Measurements from ENCODE around the gene NRSN2. TPM values are rescaled to one million over a fixed set of nuclear protein-coding genes. Genes with fewer than 3 reads are reported as not detected.
A peak's percentile ranks its signal among the peaks of the same experiment; 100 is the strongest.

Gene NRSN2
- total RNA-seq, 1 experiment from 2014 or later: 43.4 TPM

DNA sequence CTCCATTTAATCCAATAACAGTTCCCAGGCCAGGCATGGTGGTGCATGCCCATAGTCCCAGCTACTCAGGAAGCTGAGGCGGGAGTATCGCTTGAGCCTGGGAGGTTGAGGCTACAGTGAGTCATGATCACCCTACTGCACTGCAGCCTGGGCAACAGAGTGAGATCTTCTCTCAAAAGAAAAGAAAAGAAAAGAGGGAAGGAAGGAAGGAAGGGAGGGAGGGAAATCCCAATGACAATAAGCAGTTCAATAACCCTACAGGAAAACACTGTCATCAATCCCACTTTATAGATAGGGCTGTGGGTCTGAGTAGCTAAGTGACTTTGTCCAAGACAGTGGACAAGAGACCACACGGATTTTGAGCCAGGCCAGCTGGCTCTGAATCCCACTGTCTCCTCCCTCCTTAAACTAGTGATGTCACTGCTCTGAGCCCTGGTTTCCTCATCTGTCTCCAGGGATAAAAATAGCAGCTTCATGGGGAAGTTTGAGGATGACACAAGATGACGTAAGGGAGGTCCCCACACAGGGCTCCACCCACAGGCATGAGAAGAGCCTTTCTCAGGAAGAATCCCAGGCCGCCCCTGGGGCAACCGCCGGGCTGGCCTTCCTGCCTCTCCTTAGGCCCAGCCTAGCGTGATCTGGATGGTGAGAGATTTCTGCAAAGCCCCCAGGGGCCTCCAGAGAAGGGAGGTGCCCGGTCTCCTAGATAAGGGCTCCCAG lies 26.4 kb downstream of the NRSN2 start:
- BruUV-seq (replicated peaks): no TSS peak
- H3K9me3 ChIP-seq (ENCODE audit: low read depth, low read length, poor library complexity, severe bottlenecking): no peaks in the 10 kb centered on the region
- no peak overlapping the region for H3K4me3 ChIP-seq (ENCODE audit: low read depth, low read length, poor library complexity, severe bottlenecking)
- H3K27ac ChIP-seq (ENCODE audit: low read depth, low read length, poor library complexity, severe bottlenecking): peak overlapping the region; percentile 86
- H3K36me3 ChIP-seq (ENCODE audit: insufficient read depth, low read length, poor library complexity, severe bottlenecking): no peaks in the 10 kb centered on the region
- ChIA-PET POLR2A (ENCODE audit: low non-redundant PET) (no interaction called here), CTCF (no interaction called here)
- peak; percentile 74 for DNase-seq (ENCODE audit: low spot score)
- TF ChIP-seq EZH2 (IDR thresholded peaks at IDR 0.05; ENCODE audit: borderline replicate concordance, low read depth, low read length, poor library complexity, severe bottlenecking): no peak
- TF ChIP-seq, protein P1, sequence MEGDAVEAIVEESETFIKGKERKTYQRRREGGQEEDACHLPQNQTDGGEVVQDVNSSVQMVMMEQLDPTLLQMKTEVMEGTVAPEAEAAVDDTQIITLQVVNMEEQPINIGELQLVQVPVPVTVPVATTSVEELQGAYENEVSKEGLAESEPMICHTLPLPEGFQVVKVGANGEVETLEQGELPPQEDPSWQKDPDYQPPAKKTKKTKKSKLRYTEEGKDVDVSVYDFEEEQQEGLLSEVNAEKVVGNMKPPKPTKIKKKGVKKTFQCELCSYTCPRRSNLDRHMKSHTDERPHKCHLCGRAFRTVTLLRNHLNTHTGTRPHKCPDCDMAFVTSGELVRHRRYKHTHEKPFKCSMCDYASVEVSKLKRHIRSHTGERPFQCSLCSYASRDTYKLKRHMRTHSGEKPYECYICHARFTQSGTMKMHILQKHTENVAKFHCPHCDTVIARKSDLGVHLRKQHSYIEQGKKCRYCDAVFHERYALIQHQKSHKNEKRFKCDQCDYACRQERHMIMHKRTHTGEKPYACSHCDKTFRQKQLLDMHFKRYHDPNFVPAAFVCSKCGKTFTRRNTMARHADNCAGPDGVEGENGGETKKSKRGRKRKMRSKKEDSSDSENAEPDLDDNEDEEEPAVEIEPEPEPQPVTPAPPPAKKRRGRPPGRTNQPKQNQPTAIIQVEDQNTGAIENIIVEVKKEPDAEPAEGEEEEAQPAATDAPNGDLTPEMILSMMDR (conservative IDR thresholded peaks at IDR 0.05; ENCODE audit: low read depth, low read length): no peak
- peaks cover 33% of the 10 kb centered on the region for H3K4me1 ChIP-seq (ENCODE audit: insufficient read depth, low read length, poor library complexity, severe bottlenecking)
- intact Hi-C loops (cut with micrococcal nuclease; ENCODE audit: unreplicated experiment): no loop called here
- no peaks in the 10 kb centered on the region for H3K27me3 ChIP-seq (replicated peaks; ENCODE audit: insufficient read depth, low read depth, low read length, poor library complexity)

DNA sequence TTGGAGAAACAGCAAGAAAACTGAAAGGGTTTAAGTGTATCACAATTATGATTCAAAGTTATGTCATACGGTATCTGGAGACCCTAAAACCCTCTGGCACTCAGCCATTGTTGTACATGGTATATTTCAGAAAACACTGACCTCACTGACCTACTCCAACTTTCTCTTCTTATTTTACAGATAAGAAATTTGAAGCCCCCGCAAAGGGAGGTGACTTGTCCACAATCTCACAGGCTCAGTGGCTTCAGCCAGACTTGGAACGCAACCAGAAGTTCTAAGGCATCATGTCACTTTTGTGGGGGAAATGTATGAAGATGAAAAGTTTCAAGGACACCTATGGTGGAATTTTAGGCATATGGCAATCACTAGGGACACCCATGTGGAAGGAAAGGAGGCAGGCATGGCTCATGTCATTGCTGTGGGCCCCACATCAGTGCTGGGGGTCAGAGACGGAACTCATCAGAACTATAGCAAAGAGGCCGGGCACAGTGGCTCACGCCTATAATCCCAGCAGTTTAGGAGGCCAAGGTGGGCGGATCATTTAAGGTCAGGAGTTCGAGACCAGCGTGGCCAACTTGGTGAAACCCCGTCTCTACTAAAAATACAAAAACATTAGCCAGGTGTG lies 28.5 kb downstream of the NRSN2 start:
- ChIA-PET POLR2A (ENCODE audit: low non-redundant PET) (interaction anchor here (0.6 to 0.7 kb wide), 2 partner anchors 8 to 375 kb away, joined by 3 to 4 read pairs; no protein-coding TSS in a partner anchor), CTCF (no interaction called here)
- no peak for DNase-seq (ENCODE audit: low spot score)
- TF ChIP-seq, protein P1 (conservative IDR thresholded peaks at IDR 0.05; ENCODE audit: low read depth, low read length): no peak
- no peak for TF ChIP-seq EZH2 (IDR thresholded peaks at IDR 0.05; ENCODE audit: borderline replicate concordance, low read depth, low read length, poor library complexity, severe bottlenecking)
- no TSS peak for BruUV-seq (replicated peaks)
- peaks cover 42% of the 10 kb centered on the region for H3K4me1 ChIP-seq (ENCODE audit: insufficient read depth, low read length, poor library complexity, severe bottlenecking)
- H3K4me3 ChIP-seq (ENCODE audit: low read depth, low read length, poor library complexity, severe bottlenecking): no peak overlapping the region
- peak overlapping the region; percentile 24 for H3K27ac ChIP-seq (ENCODE audit: low read depth, low read length, poor library complexity, severe bottlenecking)
- H3K36me3 ChIP-seq (ENCODE audit: insufficient read depth, low read length, poor library complexity, severe bottlenecking): no peaks in the 10 kb centered on the region
- H3K27me3 ChIP-seq (replicated peaks; ENCODE audit: insufficient read depth, low read depth, low read length, poor library complexity): no peaks in the 10 kb centered on the region
- no peaks in the 10 kb centered on the region for H3K9me3 ChIP-seq (ENCODE audit: low read depth, low read length, poor library complexity, severe bottlenecking)
- intact Hi-C loops (cut with micrococcal nuclease; ENCODE audit: unreplicated experiment): no loop called here

DNA sequence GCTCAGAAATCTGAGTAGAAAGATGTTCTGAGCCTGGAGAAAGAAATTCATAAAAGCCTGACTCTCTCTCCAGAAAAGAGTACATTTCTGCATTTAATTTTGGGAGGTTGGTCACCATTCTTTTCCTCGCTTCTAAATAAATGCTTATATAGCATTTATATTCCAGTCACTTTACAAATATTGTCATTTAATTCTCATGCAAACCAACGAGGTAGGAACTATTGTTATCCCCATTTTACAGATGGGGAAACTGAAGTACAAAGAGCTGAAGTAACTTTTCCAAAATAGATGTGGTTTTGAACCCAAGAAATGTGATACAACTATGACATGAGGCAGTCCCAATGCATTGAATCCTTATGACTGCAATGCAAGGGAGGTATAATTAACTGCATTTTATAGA lies 29.2 kb downstream of the NRSN2 start:
- no peak overlapping the region for H3K4me3 ChIP-seq (ENCODE audit: low read depth, low read length, poor library complexity, severe bottlenecking)
- no peak overlapping the region for H3K27ac ChIP-seq (ENCODE audit: low read depth, low read length, poor library complexity, severe bottlenecking)
- H3K9me3 ChIP-seq (ENCODE audit: low read depth, low read length, poor library complexity, severe bottlenecking): no peaks in the 10 kb centered on the region
- CTCF ChIA-PET: no interaction called here
- no peak for DNase-seq (ENCODE audit: low spot score)
- H3K36me3 ChIP-seq (ENCODE audit: insufficient read depth, low read length, poor library complexity, severe bottlenecking): no peaks in the 10 kb centered on the region
- H3K27me3 ChIP-seq (replicated peaks; ENCODE audit: insufficient read depth, low read depth, low read length, poor library complexity): no peaks in the 10 kb centered on the region
- intact Hi-C loops (cut with micrococcal nuclease; ENCODE audit: unreplicated experiment): no loop called here
- no TSS peak for BruUV-seq (replicated peaks)
- no peak for TF ChIP-seq EZH2 (IDR thresholded peaks at IDR 0.05; ENCODE audit: borderline replicate concordance, low read depth, low read length, poor library complexity, severe bottlenecking)
- TF ChIP-seq, protein P1 (conservative IDR thresholded peaks at IDR 0.05; ENCODE audit: low read depth, low read length): no peak
- peaks cover 40% of the 10 kb centered on the region for H3K4me1 ChIP-seq (ENCODE audit: insufficient read depth, low read length, poor library complexity, severe bottlenecking)
- POLR2A ChIA-PET (ENCODE audit: low non-redundant PET): no interaction called here
